ENCODE measurements around the gene BTBD19.
"Not testable (repeated sequence)": the region's sequence is repeated elsewhere in the genome, so short reads cannot be mapped to it uniquely, and the experiment has no call there.

BTBD19 gene

GRCh38 chr1:44810101-44810761 lies 1.9 kb downstream of the BTBD19 start:
- no peak for DNase-seq

GRCh38 chr1:44810762-44811105 lies 2.4 kb downstream of the BTBD19 start:
- not testable (repeated sequence) for DNase-seq

- no peak for DNase-seq
Observed at GRCh38 chr1:44811234-44811633, 2.9 kb downstream of the BTBD19 start.

GRCh38 chr1:44812822-44813543 lies 4.7 kb downstream of the BTBD19 start:
- DNase-seq = no peak

- not testable (repeated sequence) for DNase-seq
Observed at GRCh38 chr1:44815926-44816325, 7.6 kb downstream of the BTBD19 start.

GRCh38 chr1:44817307-44817706 lies 9.0 kb downstream of the BTBD19 start:
- no peak for DNase-seq

- DNase-seq = no peak
Observed at GRCh38 chr1:44817771-44818495, 9.6 kb downstream of the BTBD19 start.

GRCh38 chr1:44819196-44819607 lies 10.9 kb downstream of the BTBD19 start:
- DNase-seq = no peak

- DNase-seq = no peak
Observed at GRCh38 chr1:44819608-44820327, 11.4 kb downstream of the BTBD19 start.

GRCh38 chr1:44820328-44821239 lies 12.3 kb downstream of the BTBD19 start:
- DNase-seq = no peak

GRCh38 chr1:44821240-44821715 lies 13.0 kb downstream of the BTBD19 start:
- no peak for DNase-seq

GRCh38 chr1:44822131-44822701 lies 13.9 kb downstream of the BTBD19 start:
- DNase-seq = no peak

GRCh38 chr1:44822981-44823451 lies 14.7 kb downstream of the BTBD19 start:
- no peak for DNase-seq

- DNase-seq = not testable (repeated sequence)
Observed at GRCh38 chr1:44824392-44824791, 16.1 kb downstream of the BTBD19 start.

- DNase-seq = no peak
Observed at GRCh38 chr1:44826375-44827196, 18.3 kb downstream of the BTBD19 start.

- DNase-seq = no peak
Observed at GRCh38 chr1:44827197-44828002, 19.1 kb downstream of the BTBD19 start.

GRCh38 chr1:44828003-44828651 lies 19.8 kb downstream of the BTBD19 start:
- no peak for DNase-seq

- no peak for DNase-seq
Observed at GRCh38 chr1:44828841-44829440, 20.6 kb downstream of the BTBD19 start.
